Endometrial microvascular endothelial cells (primary cell): ENCODE measurements around the gene KRTAP12-1. TPM values are rescaled to one million over a fixed set of nuclear protein-coding genes. Genes with fewer than 3 reads are reported as not detected.
"Not testable (repeated sequence)": the region's sequence is repeated elsewhere in the genome, so short reads cannot be mapped to it uniquely, and the experiment has no call there.

Source experiments
- in situ Hi-C: cut with HindIII; loops from 2 replicates; pipeline ENCODE4 v1.10.0; 2017; ENCODE audit warnings: low sequenced_read_pairs, low pct_unique_long_range_greater_than_20kb; ENCODE audit errors: inconsistent ontology term
- total RNA-seq: library from RNA; depleted of rRNA; stranded (reverse); fragments of >200 nt; gene quantifications from one replicate; pipeline ENCODE4 v1.2.3, GENCODE V29; 2015; ENCODE audit errors: inconsistent ontology term

KRTAP12-1 gene
- total RNA-seq, 1 donor from 2014 or later: not detected

- in situ Hi-C loops: no loop called here
Measured at GRCh38 chr21:44653123-44653522, 28.8 kb downstream of the KRTAP12-1 start.

GRCh38 chr21:44650973-44651675 is 30.8 kb downstream of the KRTAP12-1 start:
- in situ Hi-C loops: no loop called here

- in situ Hi-C loops: no loop called here
Measured at GRCh38 chr21:44650265-44650972, 31.5 kb downstream of the KRTAP12-1 start.

GRCh38 chr21:44649521-44650100 is 32.4 kb downstream of the KRTAP12-1 start:
- in situ Hi-C loops: no loop called here

- in situ Hi-C loops: no loop called here
Measured at GRCh38 chr21:44648557-44649311, 33.2 kb downstream of the KRTAP12-1 start.

GRCh38 chr21:44647222-44647552 is 34.8 kb downstream of the KRTAP12-1 start:
- in situ Hi-C loops: no loop called here

- in situ Hi-C loops: not testable (repeated sequence)
Measured at GRCh38 chr21:44646366-44647221, 35.4 kb downstream of the KRTAP12-1 start, which contains the start of gene KRTAP10-11. KRTAP10-11 (plus strand) TSS chr21:44646414; CDS start chr21:44646459, 45 bp downstream.

GRCh38 chr21:44644878-44645277 is 37.1 kb downstream of the KRTAP12-1 start:
- in situ Hi-C loops: no loop called here

GRCh38 chr21:44643741-44644310 is 38.1 kb downstream of the KRTAP12-1 start:
- in situ Hi-C loops: no loop called here

- in situ Hi-C loops: no loop called here
Measured at GRCh38 chr21:44640761-44641160, 41.2 kb downstream of the KRTAP12-1 start.

GRCh38 chr21:44639331-44639655 is 42.7 kb downstream of the KRTAP12-1 start:
- in situ Hi-C loops: no loop called here

- in situ Hi-C loops: not testable (repeated sequence)
Measured at GRCh38 chr21:44638506-44639330, 43.2 kb downstream of the KRTAP12-1 start.

GRCh38 chr21:44637851-44638348 is 44.1 kb downstream of the KRTAP12-1 start:
- in situ Hi-C loops: not testable (repeated sequence)

- in situ Hi-C loops: no loop called here
Measured at GRCh38 chr21:44637018-44637850, 44.7 kb downstream of the KRTAP12-1 start, which contains the start of gene KRTAP10-10. KRTAP10-10 (plus strand) TSS chr21:44637356; CDS start chr21:44637418, 62 bp downstream.

- in situ Hi-C loops: no loop called here
Measured at GRCh38 chr21:44636209-44637017, 45.5 kb downstream of the KRTAP12-1 start.

GRCh38 chr21:44632067-44632466 is 49.9 kb downstream of the KRTAP12-1 start:
- in situ Hi-C loops: no loop called here
